Islet of Langerhans (tissue), 1 donor: Measurements from ENCODE around the gene RIT1.
"Not testable (repeated sequence)": the region's sequence is repeated elsewhere in the genome, so short reads cannot be mapped to it uniquely, and the experiment has no call there.

ENCODE experiments used
- FAIRE-seq: peaks from one replicate; lab custom pipeline; 2011; peaks lifted over from hg19 to GRCh38; lab: Jason Lieb, UNC

Gene RIT1

GRCh38 chr1:155933591-155934096, 22.5 kb upstream of the RIT1 start:
- FAIRE-seq, result no peak

GRCh38 chr1:155932487-155932886, 21.3 kb upstream of the RIT1 start:
- no peak for FAIRE-seq

DNA sequence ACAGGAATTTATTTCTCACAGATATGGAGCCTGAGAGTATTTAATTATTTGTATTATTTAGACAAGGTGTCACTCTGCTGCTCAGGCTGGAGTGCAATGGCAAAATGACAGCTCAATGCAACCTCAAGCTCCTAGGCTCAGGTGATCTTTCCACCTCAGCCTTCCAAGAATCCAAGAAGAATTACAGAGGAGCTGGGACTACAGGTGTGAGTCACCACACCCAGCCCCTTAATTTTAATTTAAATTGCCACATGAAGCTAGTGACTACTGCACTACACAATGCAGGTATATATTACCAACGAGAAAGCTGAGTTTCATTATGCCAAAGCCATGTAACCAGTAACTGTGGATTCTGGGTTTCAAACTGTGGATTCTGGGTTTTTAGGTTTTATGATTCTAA, 20.9 kb upstream of the RIT1 start:
- FAIRE-seq, result no peak

- no peak for FAIRE-seq
Observed at GRCh38 chr1:155931332-155932038, 20.3 kb upstream of the RIT1 start.

- FAIRE-seq, result not testable (repeated sequence)
Observed at GRCh38 chr1:155930725-155931124, 19.6 kb upstream of the RIT1 start.

GRCh38 chr1:155929057-155929456, 17.9 kb upstream of the RIT1 start:
- FAIRE-seq, result no peak

DNA sequence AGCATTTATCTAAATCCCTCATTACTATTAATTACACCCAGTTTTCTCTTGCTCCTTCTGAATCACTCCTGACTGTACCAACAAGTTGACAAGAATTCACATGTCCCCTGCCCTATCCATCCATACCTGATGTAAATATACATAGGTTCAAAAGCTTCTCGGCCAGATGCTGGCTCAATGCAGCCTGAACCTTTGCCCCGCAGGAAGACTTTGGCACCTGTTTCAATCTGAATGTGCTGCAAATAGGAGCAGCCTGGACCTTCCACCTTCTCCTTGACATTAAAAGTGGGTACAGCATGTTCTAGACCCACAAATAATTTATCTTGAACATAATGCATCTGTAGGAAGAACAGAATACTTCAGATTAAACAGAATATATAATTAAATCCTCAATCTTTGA, 14.4 kb upstream of the RIT1 start:
- FAIRE-seq, result no peak

GRCh38 chr1:155920717-155921116, 9.6 kb upstream of the RIT1 start:
- no peak for FAIRE-seq

DNA sequence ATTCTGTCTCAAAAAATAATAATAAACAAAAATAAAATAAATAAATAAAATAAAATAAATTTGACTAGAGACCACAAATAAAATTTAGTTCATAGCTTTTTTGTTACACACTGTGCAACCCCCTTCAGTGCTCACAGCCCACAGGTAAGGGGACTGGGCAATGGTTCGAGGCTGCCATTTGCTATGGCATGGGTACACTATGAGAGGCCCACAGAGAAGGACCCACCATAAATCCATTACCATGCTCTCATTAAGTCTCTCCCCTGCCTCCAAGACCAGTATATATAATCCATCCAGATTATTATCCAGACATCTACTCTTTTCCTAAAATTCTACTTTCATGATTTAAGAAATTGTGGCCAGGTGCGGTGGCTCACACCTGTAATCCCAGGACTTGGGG, 8.7 kb upstream of the RIT1 start:
- no peak for FAIRE-seq

- FAIRE-seq, result no peak
Observed at GRCh38 chr1:155918660-155919059, 7.5 kb upstream of the RIT1 start.

DNA sequence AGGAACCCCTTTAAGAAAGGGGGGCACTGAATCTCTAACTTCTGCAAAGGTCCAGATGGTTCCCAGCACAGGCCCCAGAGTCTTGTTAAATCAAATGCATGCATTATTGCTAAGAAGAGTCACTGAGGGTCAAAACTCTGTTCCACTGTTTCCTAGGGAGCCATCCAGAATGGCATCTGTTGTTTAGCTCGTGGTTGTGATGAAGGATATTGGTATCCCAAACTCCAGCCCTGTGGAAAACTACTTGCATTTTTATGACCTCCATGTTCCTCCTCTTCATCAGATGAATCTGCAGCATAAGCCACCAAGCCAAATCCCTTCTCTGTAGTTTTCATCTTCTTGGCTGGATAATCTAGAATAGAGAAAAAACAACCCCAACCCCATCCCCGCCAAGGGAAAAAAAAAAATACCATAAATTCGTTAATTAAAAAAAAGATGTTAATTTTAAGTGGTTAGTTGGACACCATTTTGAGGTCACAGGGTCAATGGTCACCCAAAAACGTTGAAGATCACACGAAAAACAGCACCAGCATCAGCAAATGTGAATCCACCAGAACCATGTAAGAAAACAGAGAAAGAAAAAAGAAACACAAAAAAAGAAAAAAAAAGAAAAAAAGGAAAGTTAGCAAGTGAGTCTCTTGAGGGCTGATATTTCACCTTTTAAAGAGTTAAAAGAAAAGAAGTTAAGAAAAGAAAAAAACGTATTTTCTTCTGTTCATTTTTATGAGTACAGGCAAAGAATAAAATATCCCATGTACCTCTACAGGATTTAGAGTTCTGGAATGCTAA, 3.0 kb upstream of the RIT1 start:
- no peak for FAIRE-seq

- FAIRE-seq, result no peak
Observed at GRCh38 chr1:155912056-155912536, 947 bp upstream of the RIT1 start.

- no peak for FAIRE-seq
Observed at GRCh38 chr1:155910621-155911121, 478 bp downstream of the RIT1 start.

DNA sequence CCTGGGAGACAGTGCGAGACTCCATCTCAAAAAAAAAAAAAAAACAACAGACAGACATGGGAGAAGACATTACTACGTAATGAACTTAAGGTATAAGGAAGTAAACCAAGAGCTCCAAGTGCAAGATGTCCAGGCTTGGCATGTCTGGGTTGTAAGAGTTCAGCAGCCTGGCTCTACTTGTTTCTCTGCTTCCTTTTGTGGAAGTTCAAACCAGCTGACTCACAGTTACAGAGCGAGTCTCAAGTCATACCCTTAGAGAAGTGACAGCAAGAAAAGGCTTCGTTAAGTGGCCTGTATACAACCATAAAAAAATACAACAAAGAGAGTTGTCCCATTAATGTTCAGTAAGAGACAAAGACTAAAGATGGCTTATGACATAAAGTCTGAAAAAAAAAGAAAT, 1.3 kb downstream of the RIT1 start:
- FAIRE-seq, result no peak

DNA sequence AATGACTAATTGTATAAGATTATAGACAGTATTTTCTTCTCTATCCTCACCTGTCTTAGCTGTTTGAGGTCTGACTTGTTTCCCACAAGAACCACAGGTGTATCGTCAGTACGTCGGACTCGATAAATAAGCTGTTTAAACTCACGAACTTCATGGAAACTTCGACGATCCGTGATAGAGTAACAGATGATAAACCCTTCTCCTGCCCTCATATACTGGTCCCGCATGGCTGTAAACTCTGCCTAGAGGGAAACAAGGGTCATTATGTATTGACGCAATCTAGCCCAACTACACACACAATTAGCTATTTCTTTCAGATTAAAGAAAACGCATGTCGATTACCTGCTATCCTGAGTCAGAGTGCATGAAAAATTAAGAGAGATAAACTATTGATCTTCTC, 6.9 kb downstream of the RIT1 start:
- FAIRE-seq, result no peak

DNA sequence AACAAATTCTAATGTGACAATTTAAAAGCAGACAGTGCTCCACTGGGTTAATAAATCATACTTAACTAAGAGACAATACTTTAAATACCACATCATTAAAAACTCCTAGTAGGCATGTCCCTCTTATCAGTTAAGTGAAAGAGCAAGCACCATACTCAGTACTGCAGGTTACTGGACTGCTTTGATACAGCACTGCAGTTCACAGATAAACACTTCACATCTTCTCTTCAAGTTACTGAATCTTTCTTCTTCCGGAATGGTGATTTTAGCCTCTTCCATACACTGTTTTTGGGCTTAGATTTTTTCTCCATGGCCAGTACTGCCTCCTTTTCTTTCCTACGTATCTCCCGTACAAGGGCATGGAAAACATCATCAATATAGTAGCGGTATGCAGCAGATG, 11.0 kb downstream of the RIT1 start:
- FAIRE-seq, result no peak

DNA sequence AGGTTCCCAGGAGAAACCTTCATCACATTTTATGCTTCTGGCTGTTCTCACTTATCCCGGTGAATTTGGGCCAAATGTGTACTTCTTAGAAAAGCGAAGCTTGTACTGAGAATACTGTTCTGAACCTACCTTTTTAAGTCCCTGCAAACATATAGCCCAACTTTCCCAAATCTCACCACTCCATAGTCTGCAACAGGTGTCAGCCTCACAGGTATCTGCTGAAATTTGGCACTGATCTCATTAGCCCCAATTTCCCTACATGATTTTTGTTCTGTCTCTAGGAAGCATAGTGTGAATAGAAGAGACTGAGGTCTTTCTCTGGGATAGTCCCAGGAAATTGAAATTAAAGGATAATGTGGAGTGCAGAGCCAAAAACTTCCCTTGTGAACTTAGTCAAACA, 11.5 kb downstream of the RIT1 start:
- FAIRE-seq, result no peak

GRCh38 chr1:155898888-155899287, 12.3 kb downstream of the RIT1 start:
- FAIRE-seq, result no peak

GRCh38 chr1:155897746-155898145, 13.4 kb downstream of the RIT1 start:
- FAIRE-seq, result no peak

- FAIRE-seq, result not testable (repeated sequence)
Observed at GRCh38 chr1:155896476-155896875, 14.7 kb downstream of the RIT1 start.

DNA sequence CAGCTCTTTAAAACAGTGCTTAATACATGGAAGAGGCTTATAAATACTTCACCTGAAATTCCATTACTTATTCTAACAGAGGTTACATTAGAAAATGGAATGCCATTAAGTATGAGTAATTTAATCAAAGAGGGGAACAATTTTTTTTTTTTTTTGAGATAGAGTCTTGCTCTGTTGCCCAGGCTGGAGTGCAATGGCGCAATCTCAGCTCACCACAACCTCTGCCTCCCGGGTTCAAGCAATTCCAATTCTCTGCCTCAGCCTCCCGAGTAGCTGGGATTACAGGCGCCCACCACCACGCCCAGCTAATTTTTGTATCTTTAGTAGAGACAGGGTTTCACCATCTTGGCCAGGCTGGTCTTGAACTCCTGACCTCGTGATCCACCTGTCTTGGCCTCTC, 15.5 kb downstream of the RIT1 start:
- FAIRE-seq, result not testable (repeated sequence)

DNA sequence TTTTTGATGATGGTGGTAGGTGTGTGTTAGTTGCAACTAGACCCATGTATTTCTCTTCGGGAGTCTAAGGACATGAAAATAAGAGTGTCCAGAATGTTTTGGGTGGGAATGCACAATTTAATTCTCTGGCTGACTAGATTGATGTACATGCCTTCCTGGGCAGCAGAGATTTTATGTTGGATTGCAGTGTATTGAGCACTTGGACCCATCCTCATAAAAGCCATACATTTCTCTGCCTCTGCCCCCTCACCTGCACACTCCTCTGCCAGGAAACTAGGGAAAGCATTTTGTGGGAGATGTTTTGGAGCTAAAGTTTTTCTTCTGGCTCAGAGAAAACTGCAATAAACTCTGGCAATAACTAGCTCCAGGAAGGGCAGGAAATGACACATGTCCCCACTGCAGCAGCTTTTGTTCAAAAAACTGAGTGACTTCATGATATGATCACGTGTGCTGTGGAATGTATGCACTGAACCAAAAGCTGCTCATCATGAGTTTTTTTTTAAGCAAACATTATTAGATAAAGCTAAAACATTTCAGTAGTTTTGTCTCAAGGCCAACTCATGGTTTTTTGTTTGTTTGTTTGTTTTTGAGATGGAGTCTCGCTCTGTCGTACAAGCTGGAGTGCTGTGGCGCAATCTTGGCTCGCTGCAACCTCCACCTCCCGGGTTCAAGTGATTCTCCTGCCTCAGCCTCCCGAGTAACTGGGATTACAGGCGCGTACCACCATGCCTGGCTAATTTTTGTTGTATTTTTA, 17.6 kb downstream of the RIT1 start:
- FAIRE-seq, result no peak

GRCh38 chr1:155892796-155893195, 18.4 kb downstream of the RIT1 start:
- FAIRE-seq, result no peak
